Measurements from ENCODE around the gene FAM13A.

GRCh38 chr4:88981993-88982392 is 75.0 kb downstream of the FAM13A start:
- TF ChIP-seq PRDM10 (tag by site-specific recombination; IDR thresholded peaks at IDR 0.05): no peak
- no peak for TF ChIP-seq ZNF423 (tag by site-specific recombination; IDR thresholded peaks at IDR 0.05)
- no peak for TF ChIP-seq ZNF121 (tag by site-specific recombination; IDR thresholded peaks at IDR 0.05)
- TF ChIP-seq ZNF600 (tag by site-specific recombination; IDR thresholded peaks at IDR 0.05): no peak
- TF ChIP-seq, protein P1, sequence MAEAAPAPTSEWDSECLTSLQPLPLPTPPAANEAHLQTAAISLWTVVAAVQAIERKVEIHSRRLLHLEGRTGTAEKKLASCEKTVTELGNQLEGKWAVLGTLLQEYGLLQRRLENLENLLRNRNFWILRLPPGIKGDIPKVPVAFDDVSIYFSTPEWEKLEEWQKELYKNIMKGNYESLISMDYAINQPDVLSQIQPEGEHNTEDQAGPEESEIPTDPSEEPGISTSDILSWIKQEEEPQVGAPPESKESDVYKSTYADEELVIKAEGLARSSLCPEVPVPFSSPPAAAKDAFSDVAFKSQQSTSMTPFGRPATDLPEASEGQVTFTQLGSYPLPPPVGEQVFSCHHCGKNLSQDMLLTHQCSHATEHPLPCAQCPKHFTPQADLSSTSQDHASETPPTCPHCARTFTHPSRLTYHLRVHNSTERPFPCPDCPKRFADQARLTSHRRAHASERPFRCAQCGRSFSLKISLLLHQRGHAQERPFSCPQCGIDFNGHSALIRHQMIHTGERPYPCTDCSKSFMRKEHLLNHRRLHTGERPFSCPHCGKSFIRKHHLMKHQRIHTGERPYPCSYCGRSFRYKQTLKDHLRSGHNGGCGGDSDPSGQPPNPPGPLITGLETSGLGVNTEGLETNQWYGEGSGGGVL (tag by site-specific recombination; IDR thresholded peaks at IDR 0.05): no peak
- no peak for TF ChIP-seq CTCF (tag by site-specific recombination; IDR thresholded peaks at IDR 0.05)
- TF ChIP-seq ZNF664 (tag by site-specific recombination; IDR thresholded peaks at IDR 0.05): no peak
- TF ChIP-seq BCL11A (tag by site-specific recombination; IDR thresholded peaks at IDR 0.05; ENCODE audit: low read depth): no peak
- TF ChIP-seq ZNF350 (tag by site-specific recombination; IDR thresholded peaks at IDR 0.05): no peak
